Uterus (tissue), 2 donors: Measurements from ENCODE around the gene RALGAPB.

ENCODE experiments used
- POLR2A ChIP-seq, 2 donors: fragments of 450-650 bp; IDR thresholded peaks; one replicate each; pipeline ENCODE4 v1.6.1; 2016; ENCODE audit warnings: antibody characterized with exemption in 2 of 2, mild to moderate bottlenecking in 1 of 2, moderate library complexity in 1 of 2
- TF ChIP-seq, protein P1 (sequence below), 4 experiments: fragments of 200-600 bp in 2 of 4; fragments of 450-650 bp in 2 of 4; sonication (generic) in 2 of 4; IDR thresholded peaks; one replicate each; pipeline ENCODE4 v1.5.1; 2016 to 2019; ENCODE audit warnings: antibody characterized with exemption in 4 of 4, mild to moderate bottlenecking in 2 of 4, moderate library complexity in 1 of 4

- no peak for TF ChIP-seq POLR2A (IDR thresholded peaks at IDR 0.05)
- TF ChIP-seq, protein P1, sequence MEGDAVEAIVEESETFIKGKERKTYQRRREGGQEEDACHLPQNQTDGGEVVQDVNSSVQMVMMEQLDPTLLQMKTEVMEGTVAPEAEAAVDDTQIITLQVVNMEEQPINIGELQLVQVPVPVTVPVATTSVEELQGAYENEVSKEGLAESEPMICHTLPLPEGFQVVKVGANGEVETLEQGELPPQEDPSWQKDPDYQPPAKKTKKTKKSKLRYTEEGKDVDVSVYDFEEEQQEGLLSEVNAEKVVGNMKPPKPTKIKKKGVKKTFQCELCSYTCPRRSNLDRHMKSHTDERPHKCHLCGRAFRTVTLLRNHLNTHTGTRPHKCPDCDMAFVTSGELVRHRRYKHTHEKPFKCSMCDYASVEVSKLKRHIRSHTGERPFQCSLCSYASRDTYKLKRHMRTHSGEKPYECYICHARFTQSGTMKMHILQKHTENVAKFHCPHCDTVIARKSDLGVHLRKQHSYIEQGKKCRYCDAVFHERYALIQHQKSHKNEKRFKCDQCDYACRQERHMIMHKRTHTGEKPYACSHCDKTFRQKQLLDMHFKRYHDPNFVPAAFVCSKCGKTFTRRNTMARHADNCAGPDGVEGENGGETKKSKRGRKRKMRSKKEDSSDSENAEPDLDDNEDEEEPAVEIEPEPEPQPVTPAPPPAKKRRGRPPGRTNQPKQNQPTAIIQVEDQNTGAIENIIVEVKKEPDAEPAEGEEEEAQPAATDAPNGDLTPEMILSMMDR (IDR thresholded peaks at IDR 0.05): no peak
Observed at GRCh38 chr20:38610521-38610920, 137.9 kb downstream of the RALGAPB start.
